CD1c-positive myeloid dendritic cell (primary cell): ENCODE measurements around the gene COL8A2.
"Not testable (repeated sequence)": the region's sequence is repeated elsewhere in the genome, so short reads cannot be mapped to it uniquely, and the experiment has no call there.

Experiments
- DNase-seq: peaks from one replicate; pipeline ENCODE4 v3.0.0-alpha.2; 2016; ENCODE audit errors: extremely low spot score

Gene COL8A2

GRCh38 chr1:36125129-36125991 lies at the start of gene COL8A2:
Gene COL8A2 (minus strand): TSS chr1:36125222. CDS start chr1:36100242, 24,980 bp downstream.
- peak; percentile 8 for DNase-seq

GRCh38 chr1:36174713-36175112 lies 49.7 kb upstream of the COL8A2 start:
- DNase-seq: no peak

DNA sequence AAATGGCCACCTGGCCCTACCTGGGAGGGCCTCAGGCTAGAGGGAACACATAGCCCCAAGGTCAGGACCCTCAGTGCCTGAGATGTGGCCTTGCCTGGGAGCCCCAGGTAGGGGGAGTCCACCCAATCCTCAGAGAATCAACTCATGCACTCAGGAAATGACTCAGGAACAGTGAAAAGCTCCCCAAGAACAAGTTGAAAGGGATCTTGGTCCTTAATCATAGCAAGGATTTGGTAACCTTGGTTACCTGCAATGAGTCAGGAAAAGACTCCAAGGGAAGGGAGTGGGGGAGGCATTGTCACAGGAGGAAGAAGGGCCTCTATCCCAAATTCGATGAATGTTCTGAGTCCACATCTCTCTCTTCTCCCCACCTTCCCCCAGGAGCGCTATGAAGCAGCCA lies 48.0 kb upstream of the COL8A2 start:
- DNase-seq: no peak

DNA sequence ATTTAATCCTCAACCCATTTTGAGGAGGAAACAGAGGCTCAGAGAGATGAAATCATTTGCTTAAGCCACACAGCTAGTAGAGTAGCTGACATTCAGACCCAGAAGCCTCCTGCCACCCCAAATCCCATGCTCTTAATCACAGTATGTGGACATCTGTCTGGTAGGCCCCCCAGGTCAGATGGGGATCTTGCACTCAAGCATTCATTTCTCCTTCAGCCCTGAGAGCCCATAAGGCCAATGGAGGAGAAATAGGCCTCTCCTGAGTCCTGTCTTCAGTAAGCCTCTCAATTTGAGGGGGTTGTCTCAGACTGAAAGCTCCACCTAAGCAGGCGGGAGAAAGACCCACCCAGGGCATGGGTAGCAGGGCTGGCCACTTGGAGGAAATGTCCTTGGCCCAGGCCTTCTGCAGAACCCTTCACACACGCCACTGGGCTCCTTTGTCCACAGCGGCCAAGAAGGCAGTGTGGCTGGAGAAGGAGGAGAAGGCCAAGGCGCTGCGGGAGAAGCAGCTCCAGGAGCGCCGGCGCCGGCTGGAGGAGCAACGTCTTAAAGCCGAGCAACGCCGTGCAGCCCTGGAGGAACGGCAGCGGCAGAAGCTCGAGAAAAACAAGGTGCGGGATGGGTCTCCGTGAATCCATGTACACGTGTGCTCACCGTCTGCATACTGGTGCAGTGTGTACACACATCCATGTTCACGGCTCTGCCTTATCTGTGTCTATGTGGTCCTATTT lies 47.2 kb upstream of the COL8A2 start:
- DNase-seq: no peak

- DNase-seq: no peak
Observed at GRCh38 chr1:36170643-36171412, 45.8 kb upstream of the COL8A2 start.

DNA sequence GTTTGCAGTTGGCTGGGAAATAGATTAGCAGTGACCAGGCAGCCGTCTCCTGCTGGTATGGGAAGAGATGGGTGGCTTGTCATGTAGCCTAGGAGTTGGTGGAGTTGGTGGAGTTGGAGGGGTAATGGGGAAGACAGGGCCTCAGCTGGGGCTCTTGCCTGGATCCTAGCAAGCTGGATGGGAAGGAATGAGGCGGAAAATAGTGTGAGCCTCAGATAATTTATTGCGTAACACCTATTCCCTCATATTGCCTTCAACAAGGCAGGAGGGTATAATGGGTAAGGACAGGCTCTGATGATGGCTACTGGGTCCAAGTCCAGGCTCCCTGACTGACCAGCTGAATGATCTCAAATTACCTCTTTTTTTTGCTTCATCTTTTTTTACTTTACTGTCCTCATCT lies 43.5 kb upstream of the COL8A2 start:
- no peak for DNase-seq

DNA sequence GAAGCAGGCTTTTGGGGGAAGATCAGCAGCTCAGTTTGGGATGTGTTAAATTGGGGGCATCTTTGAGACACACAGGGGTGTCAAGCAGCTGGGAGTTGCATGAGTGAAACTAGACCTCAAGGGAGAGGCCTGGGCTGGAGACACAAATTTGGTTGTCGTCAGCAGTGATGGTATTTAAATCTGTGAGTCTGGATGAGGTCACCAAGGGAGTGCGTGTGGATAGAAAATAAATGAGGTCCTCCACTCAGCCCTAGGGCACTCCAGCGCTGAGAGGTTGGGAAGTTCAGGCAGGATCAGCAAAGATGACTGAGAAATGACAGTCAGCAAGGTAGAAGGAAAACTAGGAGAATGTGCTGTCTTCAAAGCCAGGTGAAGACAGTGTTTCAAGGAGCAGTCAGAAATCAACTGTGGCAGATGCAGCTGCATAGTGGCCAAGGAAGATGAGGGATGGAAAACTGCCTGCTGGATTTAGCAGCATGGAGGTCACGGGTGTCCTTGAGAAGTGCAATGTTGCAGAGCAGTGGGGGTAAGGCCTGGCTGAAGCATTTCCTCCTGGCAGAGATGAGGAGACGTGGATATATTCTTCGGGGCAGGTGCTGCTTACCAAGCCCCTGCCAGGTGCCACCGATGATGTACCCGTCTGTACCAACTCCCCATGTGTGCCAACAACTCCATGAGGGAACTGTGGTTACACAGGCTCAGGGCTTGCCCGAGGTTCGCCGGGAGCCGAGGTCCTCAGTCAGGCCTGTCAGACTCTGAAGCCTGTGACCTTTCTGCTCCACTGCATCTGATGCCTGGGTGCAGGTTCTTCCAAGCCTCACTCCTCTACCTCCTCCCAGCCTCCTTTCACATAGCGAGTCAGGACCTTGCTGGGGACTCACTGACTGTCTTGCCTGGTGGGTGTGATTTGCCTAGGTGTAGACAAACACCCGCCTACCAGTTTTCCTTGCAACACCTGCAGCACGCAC lies 42.2 kb upstream of the COL8A2 start:
- no peak for DNase-seq

DNA sequence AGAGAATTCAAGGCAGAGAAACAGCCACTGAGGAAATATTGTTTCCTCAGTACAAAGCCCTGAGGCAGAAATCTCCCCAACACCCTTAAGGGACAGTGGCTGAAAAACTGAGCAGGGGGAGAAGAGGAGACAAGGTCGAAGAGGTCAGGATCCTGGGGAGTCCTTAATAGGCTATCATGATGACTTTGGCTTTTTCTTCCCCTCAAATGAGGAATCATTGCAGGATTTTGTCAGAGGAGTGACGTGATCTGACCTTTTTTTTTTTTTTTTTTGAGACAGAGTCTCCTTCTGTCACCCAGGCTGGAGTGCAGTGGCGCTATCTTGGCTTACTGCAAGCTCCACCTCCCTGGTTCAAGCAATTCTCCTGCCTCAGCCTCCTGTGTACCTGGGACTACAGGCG lies 41.1 kb upstream of the COL8A2 start:
- DNase-seq: peak; percentile 64

GRCh38 chr1:36165145-36165544 lies 40.1 kb upstream of the COL8A2 start:
- DNase-seq: no peak

- peak; percentile 45 for DNase-seq
Observed at GRCh38 chr1:36164361-36164760, 39.3 kb upstream of the COL8A2 start.

GRCh38 chr1:36163426-36163825 lies 38.4 kb upstream of the COL8A2 start:
- no peak for DNase-seq

DNA sequence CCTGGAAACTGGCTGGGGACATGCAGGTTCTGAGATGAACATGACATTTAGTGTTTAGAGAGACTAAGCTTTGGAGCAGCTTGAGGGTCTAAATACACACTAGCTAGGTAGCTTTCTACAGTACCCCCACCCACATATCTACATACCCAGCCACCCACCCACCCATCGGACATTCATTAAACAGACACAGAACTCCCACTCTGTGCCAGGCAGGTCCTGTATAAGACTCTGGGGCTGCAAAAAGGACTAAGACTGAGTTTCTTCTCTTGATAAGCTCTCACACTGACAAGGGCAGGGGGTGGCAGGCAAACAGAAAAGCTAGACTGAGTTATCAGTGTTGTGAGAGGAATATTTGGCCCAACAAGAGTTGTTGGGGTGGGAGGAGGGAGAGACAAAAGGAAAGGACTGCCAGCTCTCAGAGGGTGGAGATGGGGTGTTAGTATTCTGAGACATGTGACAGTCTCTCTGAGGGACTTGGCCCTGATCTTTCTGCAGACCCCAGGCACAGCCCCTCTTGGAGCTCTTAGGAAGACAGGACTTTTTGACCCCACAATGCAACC lies 37.7 kb upstream of the COL8A2 start:
- DNase-seq: no peak

DNA sequence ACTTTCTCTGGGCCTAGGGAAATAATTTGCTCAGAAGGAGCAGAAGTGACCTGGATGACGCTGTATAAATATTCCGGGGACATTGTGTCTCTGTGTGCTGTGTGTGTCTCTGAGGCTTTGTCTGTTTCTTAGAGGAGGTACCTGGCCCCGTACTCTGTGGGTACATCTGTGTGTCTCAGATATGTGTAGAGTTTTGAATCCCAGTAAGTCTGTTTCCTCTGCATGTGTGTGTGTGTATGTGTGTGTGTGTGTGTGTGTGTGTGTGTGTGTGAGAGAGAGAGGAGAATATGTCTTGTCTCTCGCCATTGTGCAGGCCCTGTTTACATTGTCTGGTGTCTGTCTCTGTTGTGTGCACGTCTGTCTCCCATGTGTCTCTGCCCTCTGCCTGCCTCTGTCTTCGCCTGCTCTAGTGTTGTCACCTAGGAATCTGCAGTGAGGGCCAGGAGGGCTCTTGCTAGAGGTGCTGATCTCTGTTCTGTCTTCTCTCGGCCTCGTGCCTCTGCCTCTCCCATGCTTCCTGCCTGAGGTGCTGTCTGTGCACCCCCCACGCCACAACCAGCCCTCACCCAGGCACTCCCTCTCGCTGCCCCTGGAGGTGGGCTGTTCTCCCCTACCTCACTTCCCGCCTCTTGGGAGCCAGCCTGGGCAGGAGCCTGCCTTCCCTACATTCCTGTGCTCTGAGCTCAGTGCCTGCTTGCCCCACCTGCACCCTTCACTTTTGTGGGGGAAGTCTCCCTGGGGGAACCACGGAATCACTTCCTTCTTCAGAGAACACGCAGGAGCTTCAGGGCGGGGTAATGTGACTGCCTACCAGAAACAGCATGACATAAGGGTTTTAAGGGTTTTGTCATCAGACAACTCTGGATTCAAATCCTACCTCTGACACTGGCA lies 36.9 kb upstream of the COL8A2 start:
- DNase-seq: peak; percentile 86

GRCh38 chr1:36160949-36161485 lies 36.0 kb upstream of the COL8A2 start:
- peak; percentile 77 for DNase-seq

- DNase-seq: no peak
Observed at GRCh38 chr1:36160388-36160948, 35.4 kb upstream of the COL8A2 start.

- no peak for DNase-seq
Observed at GRCh38 chr1:36159614-36160387, 34.8 kb upstream of the COL8A2 start.

DNA sequence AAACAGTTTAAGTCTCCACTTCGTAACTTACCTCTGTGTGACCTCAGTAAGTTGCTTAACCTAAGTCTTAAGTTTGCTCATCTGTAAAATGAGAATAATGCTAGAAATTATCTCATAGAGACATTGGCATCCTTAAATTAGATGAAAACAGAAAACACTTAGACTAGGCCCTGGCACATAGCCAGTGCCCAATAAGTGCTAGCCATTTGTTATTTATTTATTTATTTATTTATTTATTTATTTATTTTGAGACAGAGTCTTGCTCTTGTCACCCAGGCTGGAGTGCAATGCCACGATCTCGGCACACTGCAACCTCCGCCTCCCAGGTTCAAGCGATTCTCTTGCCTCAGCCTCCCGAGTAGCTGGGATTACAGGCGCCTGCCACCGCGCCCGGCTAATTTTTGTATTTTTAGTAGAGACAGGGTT lies 33.8 kb upstream of the COL8A2 start:
- DNase-seq: not testable (repeated sequence)
